Activated B cell treated with CpG ODN at 0.5 μM for 24 hours (primary cell): ENCODE measurements around the gene MIDN. TPM values are rescaled to one million over a fixed set of nuclear protein-coding genes. Genes with fewer than 3 reads are reported as not detected.

Source experiments
- ATAC-seq: fragments of 200-7000 bp; cut with Tn5 transposase; one replicate; pipeline ENCODE4 v1.10.0; 2021; ENCODE audit warnings: low read depth, mild to moderate bottlenecking, moderate library complexity
- CTCF ChIA-PET: fragments of 350-600 bp; sonication (Branson Sonifier 250); formaldehyde crosslinking; loops from one replicate; lab custom pipeline; 2021; ENCODE audit warnings: antibody characterized with exemption; lab: Charles Lee
- POLR2A ChIA-PET: fragments of 350-600 bp; sonication (Branson Sonifier 250); formaldehyde crosslinking; loops from one replicate; lab custom pipeline; 2021; ENCODE audit warnings: antibody characterized with exemption; lab: Charles Lee
- DNase-seq: peaks from one replicate; pipeline ENCODE4 v3.0.0; 2022
- H3K27ac Mint-ChIP-seq: one replicate; pipeline ENCODE4 v1.8.0; 2020; ENCODE audit warnings: mixed read lengths
- H3K27me3 Mint-ChIP-seq: one replicate; pipeline ENCODE4 v1.8.0; 2021; ENCODE audit warnings: mixed read lengths
- H3K36me3 Mint-ChIP-seq: one replicate; pipeline ENCODE4 v1.8.0; 2021; ENCODE audit warnings: low read depth, mixed read lengths
- H3K4me1 Mint-ChIP-seq: one replicate; pipeline ENCODE4 v1.8.0; 2021; ENCODE audit warnings: mixed read lengths
- H3K4me3 Mint-ChIP-seq: one replicate; pipeline ENCODE4 v1.8.0; 2020; ENCODE audit warnings: mild to moderate bottlenecking, mixed read lengths
- H3K9me3 Mint-ChIP-seq: one replicate; pipeline ENCODE4 v1.8.0; 2020; ENCODE audit warnings: mixed read lengths
- CTCF ChIP-seq: fragments of 200-600 bp; IDR thresholded peaks from one replicate; pipeline ENCODE4 v1.8.0; 2022; ENCODE audit warnings: antibody characterized with exemption, mild to moderate bottlenecking
- intact Hi-C: fragments of 100-400 bp; cut with micrococcal nuclease; formaldehyde crosslinking; loops from one replicate; pipeline ENCODE4 v1.15.1; 2024
- total RNA-seq: library from RNA; stranded (reverse); gene quantifications from 2 replicates; pipeline ENCODE4 v1.2.3, GENCODE V29; 2022

Gene MIDN
- total RNA-seq, 1 donor from 2014 or later = 68.4 TPM

GRCh38 chr19:1270213-1270853 lies 21.9 kb downstream of the MIDN start:
- no peaks in the 10 kb centered on the region for H3K27me3 Mint-ChIP-seq
- peaks cover 45% of the 10 kb centered on the region for H3K36me3 Mint-ChIP-seq
- no peak for TF ChIP-seq CTCF
- ATAC-seq (no peak), DNase-seq (no peak)
- ChIA-PET CTCF (interaction anchor here (0.8 to 9.8 kb wide), 2 partner anchors 27 to 408 kb away, joined by 3 to 540 read pairs; partner anchors contain the start of gene ATP5F1D), POLR2A (interaction anchor here (1.5 to 4.0 kb wide), 3 partner anchors 16 to 25 kb away, joined by 33 to 139 read pairs (median 37); no protein-coding TSS in a partner anchor)
- peak overlapping the region; percentile 86 for H3K4me3 Mint-ChIP-seq
- H3K27ac Mint-ChIP-seq = peak overlapping the region; percentile 80
- no peaks in the 10 kb centered on the region for H3K9me3 Mint-ChIP-seq
- intact Hi-C loops = no loop called here
- peaks cover 71% of the 10 kb centered on the region for H3K4me1 Mint-ChIP-seq

- TF ChIP-seq CTCF = no peak
Measured at GRCh38 chr19:1270854-1271527, 22.6 kb downstream of the MIDN start.

GRCh38 chr19:1271528-1272422 lies 23.4 kb downstream of the MIDN start:
- Mint-ChIP-seq H3K27ac (peak overlapping the region; percentile 80), H3K4me3 (peak overlapping the region; percentile 86), H3K9me3 (no peaks in the 10 kb centered on the region), H3K27me3 (no peaks in the 10 kb centered on the region), H3K36me3 (peaks cover 48% of the 10 kb centered on the region), H3K4me1 (peaks cover 67% of the 10 kb centered on the region)
- ATAC-seq (no peak), DNase-seq (no peak)
- intact Hi-C loops = no loop called here
- CTCF ChIA-PET = interaction anchor here (2.9 kb wide), 1 partner anchor 27 kb away, joined by 14 read pairs; no protein-coding TSS in a partner anchor
- TF ChIP-seq CTCF = no peak
- POLR2A ChIA-PET = interaction anchor here (0.5 to 4.0 kb wide), 8 partner anchors 10 to 397 kb away, joined by 3 to 33 read pairs (median 4); partner anchors contain the start of gene ATP5F1D

More at GRCh38 chr19:1270854-1271527, 22.6 kb downstream of the MIDN start:
- H3K36me3 Mint-ChIP-seq = peaks cover 47% of the 10 kb centered on the region
- no peaks in the 10 kb centered on the region for H3K27me3 Mint-ChIP-seq
- no peak for ATAC-seq
- ChIA-PET CTCF (no interaction called here), POLR2A (interaction anchor here (1.1 to 4.0 kb wide), 3 partner anchors 9 to 29 kb away, joined by 3 to 33 read pairs (median 9); partner anchors contain the start of gene ATP5F1D)
- H3K4me3 Mint-ChIP-seq = peak overlapping the region; percentile 86
- no peaks in the 10 kb centered on the region for H3K9me3 Mint-ChIP-seq
- intact Hi-C loops = no loop called here
- H3K4me1 Mint-ChIP-seq = peaks cover 65% of the 10 kb centered on the region
- peak overlapping the region; percentile 80 for H3K27ac Mint-ChIP-seq
- DNase-seq = no peak

- H3K9me3 Mint-ChIP-seq = no peaks in the 10 kb centered on the region
- intact Hi-C loops = no loop called here
- H3K27ac Mint-ChIP-seq = peak overlapping the region; percentile 41
- ChIA-PET CTCF (interaction anchor here (2.9 kb wide), 1 partner anchor 28 kb away, joined by 14 read pairs; no protein-coding TSS in a partner anchor), POLR2A (interaction anchor here (0.5 to 4.0 kb wide), 13 partner anchors 8 to 780 kb away, joined by 3 to 33 read pairs (median 3); partner anchors contain the start of gene ATP5F1D)
- DNase-seq (no peak), ATAC-seq (no peak)
- peaks cover 53% of the 10 kb centered on the region for H3K36me3 Mint-ChIP-seq
- H3K4me1 Mint-ChIP-seq = peaks cover 65% of the 10 kb centered on the region
- H3K4me3 Mint-ChIP-seq = no peak overlapping the region
- TF ChIP-seq CTCF = no peak
- H3K27me3 Mint-ChIP-seq = no peaks in the 10 kb centered on the region
Measured at GRCh38 chr19:1272423-1273262, 24.3 kb downstream of the MIDN start.
